ENCODE measurements around the gene DSP.

- TF ChIP-seq SIN3A (IDR thresholded peaks at IDR 0.05; ENCODE audit: low read depth) (no peak), REST (IDR thresholded peaks at IDR 0.05; ENCODE audit: low read depth) (no peak), CTCF (IDR thresholded peaks at IDR 0.05 in 2 of 3, conservative IDR thresholded peaks at IDR 0.05 in 1 of 3; ENCODE audit: borderline replicate concordance in 1 of 3, insufficient read depth in 1 of 3, low read depth in 2 of 3, low read length in 2 of 3) (no peak), JUND (IDR thresholded peaks at IDR 0.05) (no peak), SP1 (IDR thresholded peaks at IDR 0.05; ENCODE audit: low read depth) (no peak), POLR2A (IDR thresholded peaks at IDR 0.05; ENCODE audit: borderline replicate concordance, extremely low read depth, insufficient read depth, insufficient read length) (no peak), EZH2phosphoT487 (IDR thresholded peaks at IDR 0.05; ENCODE audit: borderline replicate concordance) (no peak), SRF (IDR thresholded peaks at IDR 0.05; ENCODE audit: low read depth) (no peak), EZH2 (IDR thresholded peaks at IDR 0.05) (no peak), RAD21 (IDR thresholded peaks at IDR 0.05; ENCODE audit: low read depth) (no peak), POLR2AphosphoS5 (IDR thresholded peaks at IDR 0.05; ENCODE audit: low read depth, low read length) (no peak), ZBTB33 (IDR thresholded peaks at IDR 0.05; ENCODE audit: extremely low read depth, insufficient replicate concordance, low read length) (no peak)
- TF ChIP-seq, protein P1, sequence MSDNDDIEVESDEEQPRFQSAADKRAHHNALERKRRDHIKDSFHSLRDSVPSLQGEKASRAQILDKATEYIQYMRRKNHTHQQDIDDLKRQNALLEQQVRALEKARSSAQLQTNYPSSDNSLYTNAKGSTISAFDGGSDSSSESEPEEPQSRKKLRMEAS (IDR thresholded peaks at IDR 0.05), result no peak
These were observed 17.5 kb upstream of the DSP start for GRCh38 chr6:7523922-7524321.

Data from HCT116 (cell line).